A549 treated with CpdA at 1 μM for 4 hours (cell line): ENCODE data around the gene SPRY1. TPM values are rescaled to one million over a fixed set of nuclear protein-coding genes. Genes with fewer than 3 reads are reported as not detected.

ENCODE experiments used
- total RNA-seq: library from RNA; stranded (reverse); fragments of 200-300 nt; extraction: Qiagen RNA extraction; gene quantifications from 5 replicates; pipeline ENCODE4 v1.2.3, GENCODE V29; 2022; ENCODE audit warnings: low read depth

The SPRY1 gene
- total RNA-seq, result 0.43 to 0.88 TPM (median 0.55 TPM) in 5 replicates

GRCh38 chr4:123396307-123397143, at the start of gene SPRY1:
SPRY1 (plus strand) TSS chr4:123396795; CDS start chr4:123401592, 4,797 bp downstream.

